ENCODE data around the gene RP9.

RP9 gene

GRCh38 chr7:33109005-33109757 is at the start of gene RP9:
Gene RP9, minus strand, starts transcription at chr7:33109404. Its CDS starts 32 bp downstream, at chr7:33109372.
- DNase-seq (ENCODE audit: low read depth): peak; percentile 20

DNA sequence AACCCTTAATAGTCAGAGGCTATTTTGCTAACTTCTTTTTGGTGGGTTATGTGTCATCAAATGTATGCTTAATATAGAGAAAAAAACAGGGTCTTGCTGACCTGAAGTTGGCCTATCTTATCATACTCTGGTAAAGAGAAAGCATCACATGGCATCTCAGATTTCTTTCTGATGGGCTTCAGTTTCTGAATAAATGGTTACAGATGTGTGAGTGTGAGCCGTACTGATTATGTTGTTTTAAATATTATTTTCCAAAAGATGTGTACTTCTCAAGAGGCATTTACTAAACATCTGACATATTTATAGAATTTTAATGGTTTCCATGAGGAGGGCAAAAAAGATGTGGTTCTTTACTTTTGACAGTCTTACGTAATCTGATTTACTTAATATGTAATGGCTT is 48.6 kb upstream of the RP9 start:
- DNase-seq (ENCODE audit: low read depth): no peak

DNA sequence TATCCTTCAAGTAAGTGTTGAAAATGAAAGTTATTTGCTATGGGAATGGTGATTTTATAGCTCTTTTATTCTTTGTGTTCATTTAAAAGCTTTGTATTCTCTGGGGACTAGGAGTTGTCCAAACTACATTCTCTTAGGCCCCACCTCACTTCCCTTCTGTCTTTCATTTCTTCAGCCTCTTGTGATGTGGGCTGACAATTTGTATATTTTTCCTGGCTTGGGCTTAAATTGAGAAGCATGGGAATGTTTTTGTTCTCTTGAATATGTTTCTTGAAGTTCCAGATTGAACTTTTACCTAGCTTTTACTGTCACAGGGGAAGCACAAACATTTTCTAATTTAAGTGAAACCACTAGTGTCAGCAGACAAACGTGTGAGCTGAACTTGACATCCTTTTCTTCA is 48.1 kb upstream of the RP9 start:
- DNase-seq (ENCODE audit: low read depth): no peak

DNA sequence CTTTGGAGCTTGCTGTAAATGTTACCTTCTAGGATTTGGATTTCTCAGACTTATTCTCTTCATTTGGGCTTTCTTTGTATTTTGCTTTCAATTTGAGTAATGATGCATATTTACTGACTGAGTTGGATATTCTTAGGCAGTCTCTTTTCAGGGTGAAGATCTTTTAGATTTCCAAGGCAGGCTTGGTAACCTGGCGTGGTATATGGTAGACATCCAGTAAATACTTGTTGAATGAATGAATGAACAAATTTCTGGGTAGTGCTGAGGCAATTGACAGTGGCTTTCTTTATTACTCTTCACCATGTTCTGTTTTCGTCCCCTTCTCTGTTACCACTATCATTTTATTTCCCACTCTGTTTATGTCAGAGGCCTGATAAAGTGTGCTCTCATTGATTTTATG is 47.2 kb upstream of the RP9 start:
- DNase-seq (ENCODE audit: low read depth): peak; percentile 40

- DNase-seq (ENCODE audit: low read depth): peak; percentile 85
These were observed 46.6 kb upstream of the RP9 start for GRCh38 chr7:33155811-33156210.

DNA sequence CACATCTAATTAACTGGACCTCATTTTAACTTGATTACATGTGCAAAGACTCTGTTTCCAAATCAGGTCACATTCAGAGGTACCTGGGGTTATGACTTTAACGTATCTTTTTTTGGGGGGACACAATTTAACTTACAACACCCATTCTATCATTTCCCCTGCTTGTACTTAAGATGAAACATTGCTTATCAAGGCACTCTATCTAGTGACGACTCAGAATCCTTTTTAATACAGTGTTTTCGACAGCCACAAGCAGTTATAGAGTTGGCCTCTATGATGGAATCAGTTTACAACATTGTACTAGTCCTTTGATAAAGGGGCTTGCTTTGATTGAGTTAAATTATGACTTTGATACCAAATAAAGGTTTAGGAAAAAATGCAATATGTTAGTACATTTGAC is 42.9 kb upstream of the RP9 start:
- DNase-seq (ENCODE audit: low read depth): no peak

DNA sequence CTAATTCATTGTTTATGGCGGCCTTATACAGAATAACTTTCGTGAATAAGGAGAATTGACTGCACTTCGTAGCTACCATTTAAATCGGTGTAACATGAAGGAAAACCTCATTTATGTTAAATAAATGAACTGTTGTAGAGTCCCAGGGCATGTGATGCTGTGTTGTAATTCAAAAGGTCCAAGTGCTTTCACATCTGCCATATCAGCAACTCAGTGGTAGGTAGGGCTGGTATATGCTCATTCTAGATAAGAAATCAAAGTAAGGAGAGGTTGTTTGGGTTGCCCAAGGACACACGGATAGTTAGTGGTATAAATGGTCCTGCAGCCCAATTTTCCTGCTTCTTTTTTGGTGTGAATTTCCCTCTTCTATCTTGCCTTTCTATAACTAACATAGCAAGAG is 36.0 kb upstream of the RP9 start:
- DNase-seq (ENCODE audit: low read depth): no peak

DNA sequence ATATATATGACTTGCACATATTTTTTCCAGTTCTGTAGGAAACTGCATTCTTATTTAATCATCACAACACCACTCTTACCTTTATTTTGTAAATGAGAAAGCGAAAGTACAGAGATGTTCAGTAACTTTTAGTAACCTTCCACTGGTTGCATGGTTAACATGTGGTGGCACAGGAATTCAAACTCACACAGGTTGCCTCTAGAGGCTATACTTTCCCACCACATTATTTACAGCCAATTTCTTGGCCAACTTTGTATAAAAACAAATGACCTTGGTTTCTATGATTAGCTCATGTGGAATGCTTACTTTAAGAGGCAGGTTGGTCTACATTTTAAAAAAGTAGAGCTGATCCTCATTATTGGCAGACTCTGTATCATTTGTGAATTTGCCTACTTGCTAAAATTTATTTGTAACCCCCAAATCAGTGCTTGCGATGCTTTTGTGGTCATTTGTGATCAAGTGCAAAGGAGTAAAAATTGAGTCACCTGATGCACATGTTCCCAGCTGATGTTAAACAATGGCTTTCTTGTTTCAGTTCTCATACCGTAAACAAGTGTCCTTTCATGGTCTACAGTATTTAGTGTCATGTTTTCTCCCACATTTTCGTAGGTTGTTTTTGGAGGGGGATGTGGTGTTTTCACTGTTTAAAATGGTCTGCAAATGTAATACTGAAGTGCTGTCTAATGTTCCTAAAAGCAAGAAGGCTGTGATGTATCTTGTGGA is 35.0 kb upstream of the RP9 start:
- DNase-seq (ENCODE audit: low read depth): peak; percentile 61

GRCh38 chr7:33142585-33142984 is 33.4 kb upstream of the RP9 start:
- no peak for DNase-seq (ENCODE audit: low read depth)

GRCh38 chr7:33137103-33137502 is 27.9 kb upstream of the RP9 start:
- no peak for DNase-seq (ENCODE audit: low read depth)

DNA sequence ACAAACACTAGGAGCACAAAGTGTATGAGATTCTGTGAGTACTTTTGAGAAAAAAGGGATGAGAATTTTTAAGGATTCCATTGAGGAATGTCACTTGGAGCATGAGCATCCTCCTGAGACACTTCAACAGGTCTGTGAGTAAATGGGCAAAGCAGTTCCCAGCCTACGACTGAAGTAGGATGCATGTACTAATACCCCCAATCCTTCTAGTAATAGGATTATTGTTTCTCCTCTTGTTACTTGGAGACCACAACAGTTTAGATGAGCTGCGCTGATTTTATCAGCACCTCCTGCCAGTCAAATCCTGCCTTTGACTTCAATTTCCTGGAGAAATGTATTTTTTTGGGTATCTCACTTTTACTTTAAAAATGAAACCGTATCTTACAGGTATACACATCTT is 21.0 kb upstream of the RP9 start:
- no peak for DNase-seq (ENCODE audit: low read depth)

DNA sequence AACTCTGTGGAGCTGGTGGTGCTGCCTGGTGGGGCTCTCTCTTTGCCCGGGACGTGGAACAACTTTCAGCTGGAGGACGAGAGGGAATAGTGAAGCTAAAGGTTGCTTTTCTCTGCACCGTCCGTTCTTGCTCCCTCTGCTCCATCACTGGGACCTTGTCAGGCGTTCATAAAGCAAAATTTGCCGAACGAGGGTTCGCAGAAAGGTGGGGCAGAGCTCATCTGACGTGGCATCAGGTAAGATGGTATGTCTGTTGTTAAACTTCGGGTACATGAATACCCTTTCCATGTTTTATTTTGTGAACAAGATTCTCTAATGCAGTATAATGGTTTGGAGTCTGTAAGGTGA is 20.6 kb upstream of the RP9 start:
- no peak for DNase-seq (ENCODE audit: low read depth)

GRCh38 chr7:33128990-33129805 is 20.0 kb upstream of the RP9 start, which contains the start of gene BBS9:
Gene BBS9, plus strand, starts transcription at chr7:33129564. Its CDS starts 16,689 bp downstream, at chr7:33146253.
- peak; percentile 93 for DNase-seq (ENCODE audit: low read depth)

- no peak for DNase-seq (ENCODE audit: low read depth)
These were observed 19.4 kb upstream of the RP9 start for GRCh38 chr7:33128631-33128989.

DNA sequence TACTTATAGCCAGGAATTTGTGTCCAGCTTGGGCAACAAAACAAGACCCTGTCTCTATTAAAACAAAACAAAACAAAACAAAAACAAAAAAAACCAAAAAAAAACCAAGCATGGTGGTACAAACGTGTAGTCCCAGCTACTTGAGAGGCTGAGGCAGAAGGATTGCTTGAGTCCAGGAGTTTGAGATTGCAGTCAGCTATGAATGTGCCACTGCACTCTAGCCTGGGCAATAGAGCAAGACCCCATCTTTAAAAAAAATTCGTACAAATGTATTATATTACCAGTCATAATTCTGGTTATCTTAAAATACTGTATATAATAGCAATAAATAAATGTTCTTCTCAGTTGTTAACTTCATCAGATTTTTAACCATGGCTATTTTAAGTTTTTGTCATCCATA is 17.9 kb upstream of the RP9 start:
- no peak for DNase-seq (ENCODE audit: low read depth)

GRCh38 chr7:33118383-33118782 is 9.2 kb upstream of the RP9 start:
- no peak for DNase-seq (ENCODE audit: low read depth)

DNA sequence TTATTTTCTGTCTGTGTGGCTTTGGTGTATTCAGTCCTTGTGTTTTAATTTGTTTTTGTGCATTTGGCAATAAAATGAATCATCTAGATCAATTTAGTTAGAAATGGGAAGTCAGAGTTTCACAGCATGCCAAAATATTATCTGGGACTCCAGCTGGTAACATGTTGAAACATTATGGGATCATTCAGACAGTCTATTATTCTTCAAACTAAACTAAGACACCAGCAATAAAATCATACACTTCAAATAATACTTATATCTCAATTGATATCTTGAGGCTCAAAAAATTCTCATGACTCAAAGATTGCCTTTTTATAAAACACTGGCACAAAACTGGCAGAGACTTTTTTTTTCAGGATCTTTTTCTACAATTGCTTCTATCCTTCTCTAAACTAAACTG is 5.8 kb upstream of the RP9 start:
- DNase-seq (ENCODE audit: low read depth): no peak

DNA sequence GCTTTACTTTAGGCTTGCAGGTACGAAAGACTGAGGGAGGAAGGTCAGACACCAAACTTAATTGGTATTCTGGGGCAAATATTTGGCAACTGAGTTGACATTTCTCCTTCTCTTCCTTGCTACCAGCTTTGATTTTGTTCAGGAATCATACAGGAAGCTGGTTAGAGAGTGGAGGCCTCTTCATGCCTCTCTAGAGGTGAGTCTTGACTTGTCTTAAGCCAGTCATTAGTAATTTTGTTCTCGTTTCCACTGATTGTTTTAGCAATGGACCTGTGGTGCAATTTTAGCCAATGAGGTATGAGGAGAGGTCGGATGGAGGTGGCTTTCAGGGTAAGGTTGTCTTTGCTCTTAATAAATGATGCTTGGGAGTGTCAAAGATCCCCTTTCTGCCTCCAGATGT is 2.4 kb upstream of the RP9 start:
- no peak for DNase-seq (ENCODE audit: low read depth)

DNA sequence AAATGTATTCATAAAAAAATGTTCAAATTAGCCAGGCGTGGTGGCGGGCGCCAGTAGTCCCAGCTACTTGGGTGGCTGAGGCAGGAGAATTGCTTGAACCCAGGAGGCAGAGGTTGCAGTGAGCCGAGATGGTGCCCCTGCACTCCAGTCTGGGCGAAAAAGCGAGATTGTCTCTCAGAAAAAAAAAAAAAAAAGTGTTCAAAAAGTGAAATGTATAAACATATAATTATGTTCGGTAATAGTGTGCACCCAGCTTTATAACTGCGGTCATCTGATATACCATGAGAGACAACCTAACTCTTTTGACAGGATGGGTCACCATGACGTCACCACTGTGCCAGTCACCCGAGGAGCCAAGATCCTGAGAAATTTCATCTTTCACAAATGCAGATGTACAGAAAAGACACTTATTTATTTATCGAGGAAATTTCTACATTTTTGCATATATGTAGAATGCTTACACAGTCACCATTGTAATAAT is 594 bp upstream of the RP9 start:
- no peak for DNase-seq (ENCODE audit: low read depth)

- peak; percentile 39 for DNase-seq (ENCODE audit: low read depth)
These were observed 625 bp downstream of the RP9 start for GRCh38 chr7:33108554-33109004.

GRCh38 chr7:33107136-33108066 is 1.8 kb downstream of the RP9 start:
- DNase-seq (ENCODE audit: low read depth): peak; percentile 48

DNA sequence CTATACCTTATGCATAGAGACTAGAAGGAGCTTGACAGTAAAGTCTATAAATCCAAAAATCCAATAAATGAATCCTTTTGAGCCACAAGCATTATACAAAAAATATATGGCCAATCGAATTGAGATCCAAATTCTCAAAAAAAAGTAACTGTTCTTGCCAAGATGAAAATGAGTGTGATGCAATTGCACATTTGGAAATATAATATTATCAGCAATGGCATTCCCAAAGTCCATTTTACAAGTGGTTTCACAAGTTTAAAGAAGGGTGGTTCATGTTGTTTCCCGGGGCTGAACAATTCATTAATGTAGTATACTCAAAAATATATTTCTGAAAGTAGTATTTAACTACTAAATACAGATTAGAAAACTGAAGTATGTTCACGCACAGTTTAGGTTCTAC is 7.3 kb downstream of the RP9 start:
- DNase-seq (ENCODE audit: low read depth): peak; percentile 13
